ENCODE measurements around the gene RAB10. TPM values are rescaled to one million over a fixed set of nuclear protein-coding genes. Genes with fewer than 3 reads are reported as not detected.

Gene RAB10
- total and polyA plus RNA-seq, 2 of the 13 experiments (the other 11 are each of a cell fraction or from before 2014, with no cell fraction given), result 48.2 to 120 TPM

GRCh38 chr2:26033270-26033817 is 540 bp upstream of the RAB10 start (continued):
- no peak for TF ChIP-seq REST (IDR thresholded peaks at IDR 0.05; ENCODE audit: borderline replicate concordance in 1 of 2, low read depth in 1 of 2, low read length in 2 of 2)
- no peak for TF ChIP-seq ZNF816 (CRISPR knock-in tag; IDR thresholded peaks at IDR 0.05; ENCODE audit: borderline replicate concordance)
- no peak for TF ChIP-seq DR1 (CRISPR knock-in tag; IDR thresholded peaks at IDR 0.05)
- no peak for TF ChIP-seq GTF2F1 (IDR thresholded peaks at IDR 0.05; ENCODE audit: low read length)
- TF ChIP-seq PAWR (CRISPR knock-in tag; IDR thresholded peaks at IDR 0.05; ENCODE audit: borderline replicate concordance), result no peak
- no peak for TF ChIP-seq ZNF383 (CRISPR knock-in tag; IDR thresholded peaks at IDR 0.05; ENCODE audit: borderline replicate concordance)
- no peak; the same call in 1 of the 2 replicates for TF ChIP-seq ZNF709 (CRISPR knock-in tag; IDR thresholded peaks at IDR 0.05)
- TF ChIP-seq SKI (IDR thresholded peaks at IDR 0.05; ENCODE audit: partially characterized antibody), result no peak
- no peak for TF ChIP-seq ZNF343 (CRISPR knock-in tag; IDR thresholded peaks at IDR 0.05)
- no peak for TF ChIP-seq ZFP41 (CRISPR knock-in tag; IDR thresholded peaks at IDR 0.05; ENCODE audit: borderline replicate concordance)
- TF ChIP-seq TOE1 (CRISPR knock-in tag; IDR thresholded peaks at IDR 0.05), result no peak
- TF ChIP-seq ZFYVE20 (CRISPR knock-in tag; IDR thresholded peaks at IDR 0.05; ENCODE audit: borderline replicate concordance, low read depth), result no peak
- TF ChIP-seq ZNF576 (CRISPR knock-in tag; IDR thresholded peaks at IDR 0.05), result 0 out of 2 replicates have a peak, but pooled peaks have one; percentile 13
- no peak for TF ChIP-seq RCOR2 (CRISPR knock-in tag; IDR thresholded peaks at IDR 0.05)
- TF ChIP-seq HCFC1 (IDR thresholded peaks at IDR 0.05; ENCODE audit: low read depth, low read length), result no peak; the same call in 1 of the 2 replicates
- TF ChIP-seq SIX1 (CRISPR knock-in tag; IDR thresholded peaks at IDR 0.05; ENCODE audit: borderline replicate concordance), result no peak; the same call in 1 of the 2 replicates
- no peak; the same call in 1 of the 2 replicates for TF ChIP-seq RERE (CRISPR knock-in tag; IDR thresholded peaks at IDR 0.05; ENCODE audit: low read depth)
- no peak for TF ChIP-seq ZFP90 (CRISPR knock-in tag; IDR thresholded peaks at IDR 0.05; ENCODE audit: borderline replicate concordance)
- TF ChIP-seq ZNF691 (CRISPR knock-in tag; IDR thresholded peaks at IDR 0.05; ENCODE audit: borderline replicate concordance, low read depth), result peak; percentile 76; the same call in 1 of the 2 replicates
- TF ChIP-seq ZIK1 (CRISPR knock-in tag; IDR thresholded peaks at IDR 0.05; ENCODE audit: borderline replicate concordance, low read depth), result no peak; the same call in none of the 2 replicates

Data from HepG2 (cell line).